Colonic mucosa (tissue), 4 donors: ENCODE data around the gene TNFAIP3. TPM values are rescaled to one million over a fixed set of nuclear protein-coding genes. Genes with fewer than 3 reads are reported as not detected.

Experiments used
- DNase-seq: peaks from one replicate; pipeline ENCODE4 v3.0.0-alpha.2; 2020
- H3K27ac ChIP-seq: fragments of 200-600 bp; one replicate; pipeline ENCODE4 v1.8.0; 2021
- H3K27me3 ChIP-seq: fragments of 200-600 bp; one replicate; pipeline ENCODE4 v1.8.0; 2021
- H3K36me3 ChIP-seq: fragments of 200-600 bp; one replicate; pipeline ENCODE4 v1.8.0; 2021
- H3K4me1 ChIP-seq: fragments of 200-600 bp; one replicate; pipeline ENCODE4 v1.8.0; 2021; ENCODE audit warnings: mild to moderate bottlenecking
- H3K4me3 ChIP-seq: fragments of 200-600 bp; one replicate; pipeline ENCODE4 v1.8.0; 2021
- H3K9ac ChIP-seq, 2 donors: one replicate each; pipeline ENCODE4 v1.7.0; 2013; ENCODE audit warnings: control low read depth in 2 of 2, low read depth in 2 of 2, low read length in 2 of 2
- H3K9me3 ChIP-seq: fragments of 200-600 bp; one replicate; pipeline ENCODE4 v1.8.0; 2021
- CTCF ChIP-seq: fragments of 200-600 bp; IDR thresholded peaks from one replicate; pipeline ENCODE4 v1.8.0; 2022; ENCODE audit warnings: antibody characterized with exemption, mild to moderate bottlenecking
- intact Hi-C: fragments of 100-400 bp; cut with DNase I; formaldehyde crosslinking; loops from one replicate; pipeline ENCODE4 v1.14.1; 2022
- total RNA-seq, 2 donors: library from RNA; stranded (reverse); fragmentation: NEBNext Ultra II Directional in 1 of 2; extraction: Animal tissue kit (Norgen Biotek cat#: 25700) in 1 of 2; gene quantifications; one replicate each; pipeline ENCODE4 v1.2.1, GENCODE V29; 2021
- donor health status: healthy.
- donor health status: DM: no; HTN: no; CAD: no.
- donor health status: DM: no; HTN: no; CAD: no.

TNFAIP3 gene
- total RNA-seq, 2 donors from 2014 or later, result 18.1 to 46.3 TPM

GRCh38 chr6:137902699-137903098 is 35.6 kb downstream of the TNFAIP3 start:
- DNase-seq, result no peak
- Histone ChIP-seq H3K9me3 (no peaks in the 10 kb centered on the region), H3K4me3 (no peak overlapping the region), H3K36me3 (no peaks in the 10 kb centered on the region), H3K27me3 (no peaks in the 10 kb centered on the region), H3K4me1 (no peaks in the 10 kb centered on the region), H3K9ac (no peak overlapping the region), H3K27ac (no peak overlapping the region)
- no peak for TF ChIP-seq CTCF
- intact Hi-C loops, result no loop called here

GRCh38 chr6:137903274-137903932 is 36.3 kb downstream of the TNFAIP3 start:
- TF ChIP-seq CTCF, result no peak
- intact Hi-C loops, result no loop called here
- no peaks in the 10 kb centered on the region for H3K36me3 ChIP-seq
- no peaks in the 10 kb centered on the region for H3K9me3 ChIP-seq
- H3K9ac ChIP-seq, result no peak overlapping the region
- H3K27ac ChIP-seq, result no peak overlapping the region
- H3K4me3 ChIP-seq, result no peak overlapping the region
- DNase-seq, result no peak
- no peaks in the 10 kb centered on the region for H3K4me1 ChIP-seq
- H3K27me3 ChIP-seq, result no peaks in the 10 kb centered on the region

- Histone ChIP-seq H3K9ac (no peak overlapping the region), H3K9me3 (no peaks in the 10 kb centered on the region), H3K4me3 (no peak overlapping the region), H3K4me1 (no peaks in the 10 kb centered on the region), H3K36me3 (no peaks in the 10 kb centered on the region), H3K27me3 (no peaks in the 10 kb centered on the region), H3K27ac (no peak overlapping the region)
- no peak for DNase-seq
- no peak for TF ChIP-seq CTCF
- intact Hi-C loops, result no loop called here
Observed at GRCh38 chr6:137903933-137904821, 37.1 kb downstream of the TNFAIP3 start.

- Histone ChIP-seq H3K9ac (no peak overlapping the region), H3K27ac (no peak overlapping the region), H3K36me3 (no peaks in the 10 kb centered on the region), H3K27me3 (no peaks in the 10 kb centered on the region), H3K4me1 (no peaks in the 10 kb centered on the region), H3K9me3 (no peaks in the 10 kb centered on the region), H3K4me3 (no peak overlapping the region)
- no peak for TF ChIP-seq CTCF
- intact Hi-C loops, result no loop called here
- DNase-seq, result no peak
Observed at GRCh38 chr6:137904822-137905617, 38.0 kb downstream of the TNFAIP3 start.

DNA sequence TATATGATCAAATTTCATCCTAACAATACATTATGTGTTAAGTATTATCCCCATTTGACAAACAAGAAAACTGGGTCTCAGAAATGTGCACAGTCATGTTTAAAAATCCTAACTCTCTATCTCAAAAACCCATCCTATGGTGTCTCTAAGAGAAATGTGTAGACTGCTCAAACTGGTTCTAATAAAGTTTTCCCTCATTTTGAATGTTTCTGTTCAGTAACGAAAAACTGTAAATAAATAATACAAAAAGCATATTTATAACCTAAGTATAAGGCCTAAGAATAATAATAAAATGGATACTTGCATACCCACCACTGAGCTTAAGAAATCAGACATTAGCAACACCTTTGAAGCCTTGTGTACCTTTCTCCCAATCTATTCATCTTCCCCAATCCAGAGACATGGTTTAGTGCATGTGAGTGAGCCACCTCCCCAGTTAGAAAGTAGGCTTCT is 39.0 kb downstream of the TNFAIP3 start:
- TF ChIP-seq CTCF, result no peak
- intact Hi-C loops, result no loop called here
- Histone ChIP-seq H3K36me3 (no peaks in the 10 kb centered on the region), H3K9me3 (no peaks in the 10 kb centered on the region), H3K4me3 (no peak overlapping the region), H3K27me3 (no peaks in the 10 kb centered on the region), H3K27ac (no peak overlapping the region), H3K9ac (no peak overlapping the region), H3K4me1 (no peaks in the 10 kb centered on the region)
- no peak for DNase-seq
